A673 (cell line): ENCODE data around the gene SDK1.

ENCODE experiments used
- EZH2 ChIP-seq: fragments of 200-600 bp; sonication (generic); IDR thresholded peaks from 2 replicates; pipeline ENCODE4 v1.6.1; 2017; ENCODE audit warnings: borderline replicate concordance, low read depth, mild to moderate bottlenecking, mixed read lengths, antibody characterized with exemption, low read length; ENCODE audit not compliant: poor library complexity, severe bottlenecking
- TF ChIP-seq, protein P1 (sequence below): fragments of 300-800, 200-600 bp; sonication (generic); conservative IDR thresholded peaks from 2 replicates; pipeline ENCODE4 v1.5.1; 2017; ENCODE audit warnings: low read depth, mild to moderate bottlenecking, antibody characterized with exemption, low read length, moderate library complexity, mixed read lengths

DNA sequence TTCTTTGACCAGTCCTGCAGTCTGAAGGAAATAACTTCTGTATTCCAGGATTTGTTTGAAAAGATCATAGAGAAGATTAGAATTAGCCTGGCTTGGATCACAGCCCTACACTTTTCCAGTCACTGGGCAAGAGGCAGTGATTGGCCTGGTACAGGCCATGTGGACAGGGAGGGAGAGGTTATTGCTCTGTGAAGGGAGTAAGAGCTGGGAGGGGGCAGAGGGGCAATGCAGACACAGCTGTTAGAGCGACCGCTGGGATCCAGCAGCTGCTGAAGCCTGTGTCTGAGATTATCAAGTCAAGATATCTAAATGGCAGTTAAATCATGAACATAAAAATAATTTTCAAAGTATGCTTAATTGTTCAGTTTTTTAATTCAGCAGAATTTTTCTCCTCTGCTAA is 257.3 kb downstream of the SDK1 start:
- TF ChIP-seq, protein P1, sequence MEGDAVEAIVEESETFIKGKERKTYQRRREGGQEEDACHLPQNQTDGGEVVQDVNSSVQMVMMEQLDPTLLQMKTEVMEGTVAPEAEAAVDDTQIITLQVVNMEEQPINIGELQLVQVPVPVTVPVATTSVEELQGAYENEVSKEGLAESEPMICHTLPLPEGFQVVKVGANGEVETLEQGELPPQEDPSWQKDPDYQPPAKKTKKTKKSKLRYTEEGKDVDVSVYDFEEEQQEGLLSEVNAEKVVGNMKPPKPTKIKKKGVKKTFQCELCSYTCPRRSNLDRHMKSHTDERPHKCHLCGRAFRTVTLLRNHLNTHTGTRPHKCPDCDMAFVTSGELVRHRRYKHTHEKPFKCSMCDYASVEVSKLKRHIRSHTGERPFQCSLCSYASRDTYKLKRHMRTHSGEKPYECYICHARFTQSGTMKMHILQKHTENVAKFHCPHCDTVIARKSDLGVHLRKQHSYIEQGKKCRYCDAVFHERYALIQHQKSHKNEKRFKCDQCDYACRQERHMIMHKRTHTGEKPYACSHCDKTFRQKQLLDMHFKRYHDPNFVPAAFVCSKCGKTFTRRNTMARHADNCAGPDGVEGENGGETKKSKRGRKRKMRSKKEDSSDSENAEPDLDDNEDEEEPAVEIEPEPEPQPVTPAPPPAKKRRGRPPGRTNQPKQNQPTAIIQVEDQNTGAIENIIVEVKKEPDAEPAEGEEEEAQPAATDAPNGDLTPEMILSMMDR = no peak
- no peak for TF ChIP-seq EZH2
